H1 (cell line): ENCODE results near the gene SUSD5. TPM values are rescaled to one million over a fixed set of nuclear protein-coding genes. Genes with fewer than 3 reads are reported as not detected.

Source experiments
- CTCF ChIA-PET: fragments of 300-600 bp; sonication (Branson Sonifier 250); formaldehyde crosslinking; loops from one replicate; lab custom pipeline; 2021; ENCODE audit not compliant: partially characterized antibody; lab: Charles Lee
- POLR2A ChIA-PET: fragments of 300-600 bp; sonication (Branson Sonifier 250); formaldehyde crosslinking; loops from one replicate; lab custom pipeline; 2021; ENCODE audit warnings: inconsistent platforms; ENCODE audit not compliant: partially characterized antibody; lab: Charles Lee
- DNase-seq, 2 experiments: peaks; one replicate each; pipeline versions ENCODE4 v3.0.0 to v3.0.0-alpha.2; 2010 to 2022; ENCODE audit warnings: low spot score in 2 of 2, low read depth in 1 of 2, mixed read lengths in 1 of 2
- FAIRE-seq: peaks from 2 replicates; lab custom pipeline; 2011; peaks lifted over from hg19 to GRCh38; lab: Jason Lieb, UNC
- H2AFZ ChIP-seq: 2 replicates; pipeline ENCODE4 v1.8.1; 2012; ENCODE audit warnings: low read length, inconsistent platforms
- H2AK5ac ChIP-seq: 2 replicates; pipeline ENCODE4 v1.6.1; 2013; ENCODE audit warnings: low read depth, low read length
- H2BK120ac ChIP-seq: replicated peaks from 2 replicates; pipeline ENCODE3; 2013; ENCODE audit warnings: low read depth, low read length, inconsistent platforms
- H2BK12ac ChIP-seq: 2 replicates; pipeline ENCODE4 v1.6.1; 2013; ENCODE audit warnings: low read depth, low read length
- H2BK15ac ChIP-seq: 2 replicates; pipeline ENCODE4 v1.6.1; 2013; ENCODE audit warnings: low read length
- H2BK20ac ChIP-seq: 2 replicates; pipeline ENCODE4 v1.6.1; 2013; ENCODE audit warnings: low read length
- H2BK5ac ChIP-seq: 2 replicates; pipeline ENCODE4 v1.6.1; 2013; ENCODE audit warnings: low read depth, low read length
- H3K14ac ChIP-seq: 2 replicates; pipeline ENCODE4 v1.6.1; 2013; ENCODE audit warnings: inconsistent platforms; ENCODE audit not compliant: insufficient read length
- H3K18ac ChIP-seq: 2 replicates; pipeline ENCODE4 v1.6.1; 2013; ENCODE audit warnings: low read length; ENCODE audit errors: extremely low read depth
- H3K23ac ChIP-seq: 2 replicates; pipeline ENCODE4 v1.6.1; 2013; ENCODE audit warnings: inconsistent platforms; ENCODE audit not compliant: insufficient read length
- H3K23me2 ChIP-seq: 2 replicates; pipeline ENCODE4 v1.6.1; 2013; ENCODE audit warnings: low read depth, low read length
- H3K27ac ChIP-seq: 2 replicates; pipeline ENCODE4 v1.6.1; 2011; ENCODE audit warnings: low read depth, low read length, inconsistent platforms
- H3K27me3 ChIP-seq, 4 experiments: replicated peaks in 1 of 4; 1 replicate in 1 of 4; 2 replicates in 3 of 4; pipeline versions ENCODE4 v1.6.1 to v1.8.1; 2011 to 2013; ENCODE audit warnings: low read length in 3 of 4, mild to moderate bottlenecking in 3 of 4, inconsistent platforms in 2 of 4, mixed read lengths in 2 of 4, moderate library complexity in 1 of 4; ENCODE audit not compliant: control insufficient read depth in 3 of 4, insufficient read depth in 3 of 4; ENCODE audit errors: extremely low read depth in 1 of 4
- H3K36me3 ChIP-seq, 4 experiments: 2 replicates each; pipeline versions ENCODE4 v1.6.1 to v1.8.1; 2011 to 2013; ENCODE audit warnings: mild to moderate bottlenecking in 4 of 4, low read length in 3 of 4, moderate library complexity in 2 of 4, control low read depth in 1 of 4, inconsistent platforms in 1 of 4; ENCODE audit not compliant: insufficient read depth in 4 of 4, control insufficient read depth in 2 of 4
- H3K4ac ChIP-seq: replicated peaks from 2 replicates; pipeline ENCODE3; 2013; ENCODE audit warnings: low read length, low read depth, mixed read lengths, inconsistent platforms; ENCODE audit not compliant: insufficient read length
- H3K4me1 ChIP-seq, 4 experiments: replicated peaks in 1 of 4; 1 replicate in 1 of 4; 2 replicates in 3 of 4; pipeline versions ENCODE4 v1.6.1 to v1.8.1; 2011 to 2013; ENCODE audit warnings: low read length in 3 of 4, inconsistent platforms in 2 of 4, mixed read lengths in 1 of 4; ENCODE audit not compliant: insufficient read depth in 4 of 4, control insufficient read depth in 3 of 4
- H3K4me2 ChIP-seq, 2 experiments: 2 replicates each; pipeline versions ENCODE4 v1.6.1 to v1.8.1; 2011 to 2013; ENCODE audit warnings: low read depth in 2 of 2, low read length in 2 of 2, control low read depth in 1 of 2, inconsistent platforms in 1 of 2, mild to moderate bottlenecking in 1 of 2; ENCODE audit not compliant: insufficient read depth in 1 of 2
- H3K4me3 ChIP-seq, 4 experiments: fragments of 200-600, 300-600 bp in 1 of 4; sonication (generic), shearing (Covaris generic), sonication (Bioruptor Twin) in 1 of 4; 2 replicates each; pipeline versions ENCODE4 v1.5.1 to v1.8.1; 2011 to 2016; ENCODE audit warnings: low read length in 4 of 4, low read depth in 3 of 4, control low read depth in 2 of 4, inconsistent platforms in 2 of 4, mild to moderate bottlenecking in 2 of 4, mixed read lengths in 1 of 4, moderate library complexity in 1 of 4; ENCODE audit not compliant: insufficient read depth in 2 of 4; ENCODE audit errors: extremely low read depth in 1 of 4
- H3K56ac ChIP-seq: replicated peaks from 2 replicates; pipeline ENCODE3; 2013; ENCODE audit warnings: low read depth, mild to moderate bottlenecking, mixed read lengths, low read length, inconsistent platforms; ENCODE audit not compliant: insufficient read length
- H3K79me1 ChIP-seq: 2 replicates; pipeline ENCODE4 v1.6.1; 2013; ENCODE audit warnings: low read depth, low read length, control low read depth
- H3K79me2 ChIP-seq, 2 experiments: 2 replicates each; pipeline versions ENCODE4 v1.6.1 to v1.8.1; 2012 to 2013; ENCODE audit warnings: low read length in 2 of 2, mild to moderate bottlenecking in 2 of 2, inconsistent platforms in 1 of 2; ENCODE audit not compliant: insufficient read depth in 2 of 2, control insufficient read depth in 1 of 2
- H3K9ac ChIP-seq, 4 experiments: replicated peaks in 1 of 4; 1 replicate in 1 of 4; 2 replicates in 3 of 4; pipeline versions ENCODE4 v1.6.1 to v1.8.1; 2011 to 2013; ENCODE audit warnings: low read depth in 3 of 4, low read length in 3 of 4, control low read depth in 2 of 4, mild to moderate bottlenecking in 2 of 4, moderate library complexity in 2 of 4, inconsistent platforms in 1 of 4; ENCODE audit errors: extremely low read depth in 1 of 4
- H3K9me3 ChIP-seq, 2 experiments: 2 replicates each; pipeline versions ENCODE4 v1.6.1 to v1.8.1; 2012 to 2013; ENCODE audit warnings: mild to moderate bottlenecking in 2 of 2, moderate library complexity in 2 of 2, control low read depth in 1 of 2, inconsistent platforms in 1 of 2, low read depth in 1 of 2, low read length in 1 of 2, mixed read lengths in 1 of 2; ENCODE audit not compliant: insufficient read depth in 2 of 2
- H4K20me1 ChIP-seq, 2 experiments: replicated peaks in 1 of 2; 2 replicates each; pipeline versions ENCODE3 to v1.8.1; 2011 to 2013; ENCODE audit warnings: inconsistent platforms in 2 of 2, low read length in 2 of 2, mild to moderate bottlenecking in 1 of 2; ENCODE audit not compliant: insufficient read depth in 2 of 2, control insufficient read depth in 1 of 2
- H4K5ac ChIP-seq: 2 replicates; pipeline ENCODE4 v1.6.1; 2013; ENCODE audit warnings: low read length, low read depth, mixed read lengths, inconsistent platforms; ENCODE audit not compliant: insufficient read length
- H4K8ac ChIP-seq: 2 replicates; pipeline ENCODE4 v1.8.0; 2013; ENCODE audit warnings: mild to moderate bottlenecking, moderate library complexity, low read length, inconsistent platforms; ENCODE audit not compliant: insufficient read depth; ENCODE audit errors: extremely low read depth
- H4K91ac ChIP-seq: replicated peaks from 2 replicates; pipeline ENCODE3; 2013; ENCODE audit warnings: low read length, mixed read lengths, inconsistent platforms; ENCODE audit not compliant: insufficient read length
- POLR2A ChIP-seq, 2 experiments: IDR thresholded peaks; 1 replicate in 1 of 2; 2 replicates in 1 of 2; pipeline ENCODE4 v1.6.1; 2011; ENCODE audit warnings: low read depth in 2 of 2, low read length in 2 of 2, mild to moderate bottlenecking in 2 of 2; ENCODE audit errors: control extremely low read depth in 1 of 2
- SIX5 ChIP-seq: IDR thresholded peaks from 2 replicates; pipeline ENCODE4 v1.6.1; 2011; ENCODE audit warnings: mild to moderate bottlenecking, low read depth, low read length
- WGBS, 2 experiments: shearing (Covaris generic) in 1 of 2; methylation state at CpG; one replicate each; pipeline versions ENCODE4 v1.1.6 to v1.1.7; 2013 to 2015; ENCODE audit warnings: low lambda C conversion rate in 2 of 2, mixed read lengths in 2 of 2, inconsistent platforms in 1 of 2, low coverage in 1 of 2, missing lambda C conversion rate in 1 of 2; ENCODE audit not compliant: insufficient replicate concordance in 2 of 2, insufficient coverage in 1 of 2, insufficient read length in 1 of 2; ENCODE audit errors: extremely low coverage in 1 of 2, missing lambda C conversion rate in 1 of 2; 5-methylcytosine and 5-hydroxymethylcytosine counted together
- polyA plus RNA-seq, 7 experiments: library from polyadenylated mRNA; depleted of rRNA in 3 of 7; stranded (reverse) in 5 of 7; unstranded in 2 of 7; fragments of >200 nt in 5 of 7; fragments of 200-250 nt in 2 of 7; gene quantifications; 1 replicate in 5 of 7; 2 replicates in 1 of 7; 4 replicates in 1 of 7; pipeline versions ENCODE4 v1.2.1 to v1.2.3, GENCODE V29; 2011 to 2013; ENCODE audit warnings: missing spikeins in 2 of 7, mixed read lengths in 2 of 7
- total RNA-seq: library from RNA; stranded (reverse); fragmentation: NEBNext Ultra II Directional; extraction: Animal tissue kit (Norgen Biotek cat#: 25700); gene quantifications from 2 replicates; pipeline ENCODE4 v1.2.1, GENCODE V29; 2021

The SUSD5 gene
- total and polyA plus RNA-seq, 2 of the 8 experiments (the other 6 are each of a cell fraction or from before 2014, with no cell fraction given), result 0.92 to 3.3 TPM

- H3K27me3 ChIP-seq, result no peaks in the 10 kb centered on the region
- no peak overlapping the region for H2BK20ac ChIP-seq
- no peak overlapping the region for H3K9ac ChIP-seq
- peaks cover 7 to 27% (median 15%) of the 10 kb centered on the region in 4 experiments; a peak in 7 of 8 replicates for H3K36me3 ChIP-seq
- ChIA-PET CTCF (interaction anchor here (1.6 kb wide), 1 partner anchor 19 kb away, joined by 7 read pairs; no protein-coding TSS in a partner anchor), POLR2A (no interaction called here)
- H4K8ac ChIP-seq, result no peak overlapping the region
- no peak overlapping the region for H3K18ac ChIP-seq
- no peak overlapping the region for H2BK120ac ChIP-seq
- no peak overlapping the region for H3K14ac ChIP-seq
- 93% methylated on average over 1 of the region's 1 CpG; no CpG with 5 or more reads in 1 of the 2 experiments for WGBS, 2 experiments
- DNase-seq, result no peak
- H3K79me2 ChIP-seq, result no peaks in the 10 kb centered on the region
- H4K91ac ChIP-seq, result no peak overlapping the region
- TF ChIP-seq SIX5 (no peak), POLR2A (IDR thresholded peaks at IDR 0.05; ENCODE audit: control extremely low read depth in 1 of 2, low read depth in 2 of 2, low read length in 2 of 2) (no peak)
- H3K4me2 ChIP-seq, result no peak overlapping the region
- no peak overlapping the region for H3K23ac ChIP-seq
- no peak overlapping the region for H3K56ac ChIP-seq
- no peak for FAIRE-seq
- H3K79me1 ChIP-seq, result no peaks in the 10 kb centered on the region
- H3K4me3 ChIP-seq, result no peak overlapping the region
- H2AK5ac ChIP-seq, result no peak overlapping the region
- H3K4ac ChIP-seq, result no peak overlapping the region
- no peaks in the 10 kb centered on the region for H3K23me2 ChIP-seq
- no peak overlapping the region for H2BK15ac ChIP-seq
- H4K5ac ChIP-seq, result no peak overlapping the region
- no peaks in the 10 kb centered on the region for H3K4me1 ChIP-seq
- H4K20me1 ChIP-seq, result no peaks in the 10 kb centered on the region
- H2BK5ac ChIP-seq, result no peak overlapping the region
- no peaks in the 10 kb centered on the region for H3K9me3 ChIP-seq
- H3K27ac ChIP-seq, result no peak overlapping the region
- H2AFZ ChIP-seq, result no peak overlapping the region
- no peak overlapping the region for H2BK12ac ChIP-seq
Measured at GRCh38 chr3:33124638-33125037, 94.0 kb downstream of the SUSD5 start.
